DOHH2 (cell line): Measurements from ENCODE around the gene RNPEPL1.

Experiments
- H3F3A ChIP-seq: fragments of 200-600 bp; sonication (generic), shearing (Covaris generic); 2 replicates; pipeline ENCODE4 v1.6.0; 2016; ENCODE audit warnings: antibody characterized with exemption, mild to moderate bottlenecking; ENCODE audit not compliant: control insufficient read depth, insufficient read depth
- H3K27ac ChIP-seq: fragments of 200-600 bp; sonication (generic); 2 replicates; pipeline ENCODE4 v1.5.1; 2014; ENCODE audit warnings: low read depth, mild to moderate bottlenecking, low read length, moderate library complexity
- H3K27me3 ChIP-seq: fragments of 200-600 bp; sonication (generic); 2 replicates; pipeline ENCODE4 v1.6.1; 2014; ENCODE audit warnings: mild to moderate bottlenecking, low read length, mixed read lengths; ENCODE audit not compliant: control insufficient read depth
- H3K36me3 ChIP-seq: fragments of 200-600 bp; sonication (generic); 2 replicates; pipeline ENCODE4 v1.6.1; 2014; ENCODE audit warnings: mild to moderate bottlenecking, low read length, moderate library complexity, mixed read lengths; ENCODE audit not compliant: control insufficient read depth
- H3K4me1 ChIP-seq: fragments of 200-600 bp; sonication (generic); 2 replicates; pipeline ENCODE4 v1.6.1; 2014; ENCODE audit warnings: mild to moderate bottlenecking, low read length, mixed read lengths; ENCODE audit not compliant: control insufficient read depth
- H3K4me2 ChIP-seq: fragments of 200-600 bp; sonication (generic); 2 replicates; pipeline ENCODE4 v1.6.0; 2014; ENCODE audit warnings: mild to moderate bottlenecking, low read length, moderate library complexity
- H3K4me3 ChIP-seq: fragments of 200-600 bp; sonication (generic); 2 replicates; pipeline ENCODE4 v1.5.1; 2014; ENCODE audit warnings: mild to moderate bottlenecking, low read length, mixed read lengths
- H3K79me2 ChIP-seq: fragments of 200-600 bp; sonication (generic); 2 replicates; pipeline ENCODE4 v1.6.1; 2014; ENCODE audit warnings: mild to moderate bottlenecking, low read length, mixed read lengths; ENCODE audit not compliant: control insufficient read depth
- H3K9me2 ChIP-seq: fragments of 200-600 bp; sonication (generic); replicated peaks from 2 replicates; pipeline ENCODE4 v1.6.1; 2014; ENCODE audit warnings: mild to moderate bottlenecking, low read length, mixed read lengths; ENCODE audit not compliant: control insufficient read depth
- H3K9me3 ChIP-seq: fragments of 200-600 bp; sonication (generic); 2 replicates; pipeline ENCODE4 v1.6.1; 2014; ENCODE audit warnings: antibody characterized with exemption, low read length, mixed read lengths; ENCODE audit not compliant: control insufficient read depth, insufficient read depth
- H4K20me1 ChIP-seq: fragments of 200-600 bp; sonication (generic); 2 replicates; pipeline ENCODE4 v1.6.0; 2014; ENCODE audit warnings: low read depth, mild to moderate bottlenecking, antibody characterized with exemption, low read length, moderate library complexity; ENCODE audit not compliant: control insufficient read depth, insufficient read depth
- EZH2phosphoT487 ChIP-seq: fragments of 200-600 bp; sonication (generic); IDR thresholded peaks from 2 replicates; pipeline ENCODE4 v1.6.1; 2017; ENCODE audit warnings: borderline replicate concordance, mild to moderate bottlenecking, antibody characterized with exemption, low read length, moderate library complexity, mixed read lengths
- TF ChIP-seq, protein P1 (sequence below): fragments of 200-600 bp; sonication (generic); IDR thresholded peaks from one replicate; pipeline ENCODE4 v1.5.1; 2014; ENCODE audit warnings: antibody characterized with exemption, mild to moderate bottlenecking, low read depth, low read length; ENCODE audit not compliant: poor library complexity, severe bottlenecking

Gene RNPEPL1

DNA sequence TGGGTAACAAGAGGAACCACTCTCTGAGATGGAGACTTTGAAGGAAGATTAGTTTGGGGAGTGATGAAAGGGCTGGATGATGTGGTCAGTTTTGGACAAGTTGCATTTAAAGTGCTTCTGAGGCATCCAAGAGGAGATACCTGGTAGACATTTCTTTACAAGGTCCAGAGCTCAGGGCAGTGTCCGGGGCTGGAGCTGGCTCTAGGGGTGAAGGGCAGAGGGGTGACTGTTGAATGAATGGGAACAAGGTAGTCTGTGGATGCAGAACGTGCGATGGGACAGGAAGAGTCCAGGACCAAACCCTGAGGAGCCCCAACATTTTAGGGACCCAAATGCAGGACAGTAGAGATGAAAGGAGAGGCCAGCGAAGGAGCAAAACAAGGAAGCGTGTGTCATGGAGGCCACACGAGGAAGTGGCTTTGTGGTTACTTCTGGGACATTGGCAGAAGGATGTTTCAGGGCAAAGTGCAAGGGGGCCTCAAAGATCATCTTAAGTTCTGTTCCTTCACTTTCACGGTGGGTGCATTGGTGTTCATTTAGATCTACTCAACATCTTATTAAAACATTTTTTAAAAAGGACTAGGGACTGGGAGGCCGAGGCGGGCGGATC lies 43.4 kb downstream of the RNPEPL1 start:
- Histone ChIP-seq H3F3A (no peaks in the 10 kb centered on the region), H3K4me1 (no peaks in the 10 kb centered on the region), H3K79me2 (no peaks in the 10 kb centered on the region), H4K20me1 (no peaks in the 10 kb centered on the region), H3K9me2 (no peaks in the 10 kb centered on the region), H3K9me3 (no peaks in the 10 kb centered on the region), H3K27ac (no peak overlapping the region), H3K27me3 (no peaks in the 10 kb centered on the region), H3K4me3 (no peak overlapping the region), H3K4me2 (no peak overlapping the region), H3K36me3 (no peaks in the 10 kb centered on the region)
- TF ChIP-seq EZH2phosphoT487: no peak
- TF ChIP-seq, protein P1, sequence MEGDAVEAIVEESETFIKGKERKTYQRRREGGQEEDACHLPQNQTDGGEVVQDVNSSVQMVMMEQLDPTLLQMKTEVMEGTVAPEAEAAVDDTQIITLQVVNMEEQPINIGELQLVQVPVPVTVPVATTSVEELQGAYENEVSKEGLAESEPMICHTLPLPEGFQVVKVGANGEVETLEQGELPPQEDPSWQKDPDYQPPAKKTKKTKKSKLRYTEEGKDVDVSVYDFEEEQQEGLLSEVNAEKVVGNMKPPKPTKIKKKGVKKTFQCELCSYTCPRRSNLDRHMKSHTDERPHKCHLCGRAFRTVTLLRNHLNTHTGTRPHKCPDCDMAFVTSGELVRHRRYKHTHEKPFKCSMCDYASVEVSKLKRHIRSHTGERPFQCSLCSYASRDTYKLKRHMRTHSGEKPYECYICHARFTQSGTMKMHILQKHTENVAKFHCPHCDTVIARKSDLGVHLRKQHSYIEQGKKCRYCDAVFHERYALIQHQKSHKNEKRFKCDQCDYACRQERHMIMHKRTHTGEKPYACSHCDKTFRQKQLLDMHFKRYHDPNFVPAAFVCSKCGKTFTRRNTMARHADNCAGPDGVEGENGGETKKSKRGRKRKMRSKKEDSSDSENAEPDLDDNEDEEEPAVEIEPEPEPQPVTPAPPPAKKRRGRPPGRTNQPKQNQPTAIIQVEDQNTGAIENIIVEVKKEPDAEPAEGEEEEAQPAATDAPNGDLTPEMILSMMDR: no peak

DNA sequence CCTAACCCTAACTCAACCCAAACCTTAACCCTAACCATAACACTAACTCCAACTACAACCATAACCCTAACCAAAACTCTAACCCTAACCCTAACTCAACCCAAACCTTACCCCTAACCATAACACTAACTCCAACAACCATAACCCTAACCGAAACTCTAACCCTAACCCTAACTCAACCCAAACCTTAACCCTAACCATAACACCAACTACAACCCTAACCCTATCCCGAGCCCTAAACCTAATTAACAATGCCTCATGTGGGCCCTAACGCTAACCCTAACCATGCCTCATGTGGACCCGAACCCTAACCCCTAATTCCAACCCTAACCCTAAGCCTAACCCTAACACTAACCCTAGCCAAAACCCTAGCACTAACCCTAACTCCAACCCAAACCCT lies 45.5 kb downstream of the RNPEPL1 start:
- H3K4me1 ChIP-seq: 0 out of 2 replicates have a peak, but pooled peaks cover 3% of the 10 kb centered on the region
- no peak overlapping the region for H3K4me3 ChIP-seq
- no peak overlapping the region for H3K4me2 ChIP-seq
- no peaks in the 10 kb centered on the region for H4K20me1 ChIP-seq
- H3F3A ChIP-seq: no peaks in the 10 kb centered on the region; the same call in 1 of the 2 replicates
- no peak for TF ChIP-seq EZH2phosphoT487
- TF ChIP-seq, protein P1: no peak
- H3K9me2 ChIP-seq: no peaks in the 10 kb centered on the region
- H3K36me3 ChIP-seq: no peaks in the 10 kb centered on the region
- no peak overlapping the region for H3K27ac ChIP-seq
- no peaks in the 10 kb centered on the region for H3K79me2 ChIP-seq
- H3K27me3 ChIP-seq: no peaks in the 10 kb centered on the region
- no peaks in the 10 kb centered on the region for H3K9me3 ChIP-seq

DNA sequence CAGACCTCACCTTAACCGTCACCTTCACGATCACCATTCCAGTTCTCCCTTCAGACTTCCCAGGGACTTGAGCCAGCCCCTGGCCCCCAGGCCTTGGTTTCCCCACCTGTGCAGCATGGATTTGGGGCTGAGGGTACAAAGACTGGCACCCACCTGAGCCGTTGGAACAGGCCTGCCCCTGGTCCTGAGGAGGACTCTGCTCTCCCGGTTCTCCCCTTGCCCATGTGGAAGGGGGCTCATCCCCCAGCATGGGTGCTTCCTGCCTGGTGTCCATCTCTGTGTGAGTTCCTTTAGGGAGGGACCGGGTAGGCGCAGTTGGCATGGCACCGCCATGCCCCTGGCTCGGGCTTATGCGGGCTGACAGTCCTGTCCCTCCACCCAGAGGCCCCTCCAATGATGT lies 46.1 kb downstream of the RNPEPL1 start:
- Histone ChIP-seq H3K79me2 (no peaks in the 10 kb centered on the region), H3K27ac (no peak overlapping the region), H3F3A (no peaks in the 10 kb centered on the region; the same call in 1 of the 2 replicates), H4K20me1 (no peaks in the 10 kb centered on the region), H3K4me3 (no peak overlapping the region), H3K4me2 (no peak overlapping the region), H3K9me2 (no peaks in the 10 kb centered on the region), H3K4me1 (0 out of 2 replicates have a peak, but pooled peaks cover 3% of the 10 kb centered on the region), H3K27me3 (no peaks in the 10 kb centered on the region), H3K36me3 (no peaks in the 10 kb centered on the region), H3K9me3 (no peaks in the 10 kb centered on the region)
- TF ChIP-seq EZH2phosphoT487: no peak

DNA sequence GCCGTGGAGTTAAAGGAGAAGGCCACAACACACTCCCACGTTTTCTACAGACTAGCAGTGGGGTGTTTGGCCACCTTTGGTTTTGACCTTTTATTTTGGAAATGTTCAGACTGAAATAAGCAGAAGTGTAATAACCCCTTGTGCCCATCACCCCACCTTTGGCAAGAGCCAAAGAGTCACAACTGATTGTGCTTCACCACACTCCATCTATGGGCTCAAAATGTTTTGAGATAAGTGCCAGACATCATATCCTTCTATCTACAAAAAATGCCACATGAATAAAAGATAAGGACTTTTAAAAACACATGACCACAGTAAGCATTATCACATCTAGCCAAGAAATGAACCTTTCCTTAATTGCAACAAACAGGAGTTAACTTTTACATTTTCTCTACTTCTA lies 47.1 kb downstream of the RNPEPL1 start:
- TF ChIP-seq, protein P1: no peak
- TF ChIP-seq EZH2phosphoT487: no peak
- H3K9me3 ChIP-seq: no peaks in the 10 kb centered on the region
- H3K79me2 ChIP-seq: no peaks in the 10 kb centered on the region
- H3K27ac ChIP-seq: no peak overlapping the region
- H4K20me1 ChIP-seq: no peaks in the 10 kb centered on the region
- no peaks in the 10 kb centered on the region for H3K36me3 ChIP-seq
- H3F3A ChIP-seq: no peaks in the 10 kb centered on the region; the same call in 1 of the 2 replicates
- H3K4me1 ChIP-seq: 0 out of 2 replicates have a peak, but pooled peaks cover 3% of the 10 kb centered on the region
- H3K9me2 ChIP-seq: no peaks in the 10 kb centered on the region
- no peak overlapping the region for H3K4me2 ChIP-seq
- H3K27me3 ChIP-seq: no peaks in the 10 kb centered on the region
- no peak overlapping the region for H3K4me3 ChIP-seq
